SK-N-SH treated with all-trans-retinoic acid at 6 μM for 48 hours (cell line): ENCODE data around the gene SYCP2L.

Experiments
- ATAC-seq: fragments of 200-7000 bp; cut with Tn5 transposase; 3 replicates; pipeline ENCODE4 v1.9.1; 2020; ENCODE audit warnings: mild to moderate bottlenecking, moderate library complexity
- BACH2 ChIP-seq: fragments of 250-450 bp; sonication (Bioruptor Pico); IDR thresholded peaks from 2 replicates; pipeline ENCODE4 v1.9.0; 2021; ENCODE audit warnings: mild to moderate bottlenecking, borderline replicate concordance
- CSDC2 ChIP-seq: fragments of 250-450 bp; sonication (Bioruptor Pico); IDR thresholded peaks from 2 replicates; pipeline ENCODE4 v1.5.0; 2020; ENCODE audit warnings: mild to moderate bottlenecking, moderate library complexity
- ESRRG ChIP-seq: fragments of 250-450 bp; sonication (Bioruptor Pico); IDR thresholded peaks from 2 replicates; pipeline ENCODE4 v1.6.1; 2021; ENCODE audit warnings: mild to moderate bottlenecking
- GLIS3 ChIP-seq: fragments of 250-450 bp; sonication (Bioruptor Pico); IDR thresholded peaks from 2 replicates; pipeline ENCODE4 v1.5.0; 2020; ENCODE audit warnings: mild to moderate bottlenecking, moderate library complexity
- ISL1 ChIP-seq: fragments of 250-450 bp; sonication (Bioruptor Pico); IDR thresholded peaks from 2 replicates; pipeline ENCODE4 v2.1.2; 2022; ENCODE audit warnings: mild to moderate bottlenecking, moderate library complexity
- OSR1 ChIP-seq: fragments of 250-450 bp; sonication (Bioruptor Pico); IDR thresholded peaks from 2 replicates; pipeline ENCODE4 v1.8.0; 2022; ENCODE audit warnings: moderate library complexity, mild to moderate bottlenecking, inconsistent platforms
- PPARA ChIP-seq: fragments of 250-450 bp; sonication (Bioruptor Pico); IDR thresholded peaks from 2 replicates; pipeline ENCODE4 v1.5.0; 2020; ENCODE audit warnings: mild to moderate bottlenecking, borderline replicate concordance
- SNAI2 ChIP-seq: fragments of 250-450 bp; sonication (Bioruptor Pico); IDR thresholded peaks from 2 replicates; pipeline ENCODE4 v1.5.0; 2020; ENCODE audit warnings: mild to moderate bottlenecking, moderate library complexity
- TCF4 ChIP-seq: fragments of 250-450 bp; sonication (Bioruptor Pico); IDR thresholded peaks from 2 replicates; pipeline ENCODE4 v1.8.0; 2021; ENCODE audit warnings: mild to moderate bottlenecking, moderate library complexity, borderline replicate concordance
- TOX ChIP-seq: fragments of 250-450 bp; sonication (Bioruptor Pico); IDR thresholded peaks from 2 replicates; pipeline ENCODE4 v1.8.0; 2021; ENCODE audit warnings: mild to moderate bottlenecking, moderate library complexity, borderline replicate concordance
- ZC3H10 ChIP-seq: fragments of 250-450 bp; sonication (Bioruptor Pico); IDR thresholded peaks from 2 replicates; pipeline ENCODE4 v1.5.1; 2021; ENCODE audit warnings: mild to moderate bottlenecking, moderate library complexity
- ZFP3 ChIP-seq: fragments of 250-450 bp; sonication (Bioruptor Pico); IDR thresholded peaks from 2 replicates; pipeline ENCODE4 v1.5.0; 2020; ENCODE audit warnings: mild to moderate bottlenecking, moderate library complexity
- ZNF565 ChIP-seq: fragments of 450-650 bp; formaldehyde crosslinking; conservative IDR thresholded peaks from 2 replicates; pipeline ENCODE4 v1.5.0; 2020; ENCODE audit warnings: low read depth, mild to moderate bottlenecking, moderate library complexity
- ZNF70 ChIP-seq: fragments of 450-650 bp; formaldehyde crosslinking; IDR thresholded peaks from 2 replicates; pipeline ENCODE4 v1.5.0; 2020; ENCODE audit warnings: mild to moderate bottlenecking, moderate library complexity
- ZNF8 ChIP-seq: fragments of 450-650 bp; formaldehyde crosslinking; IDR thresholded peaks from 2 replicates; pipeline ENCODE4 v1.5.0; 2020; ENCODE audit warnings: mild to moderate bottlenecking, moderate library complexity
- TF ChIP-seq, protein P1 (sequence below): fragments of 250-450 bp; sonication (Bioruptor Pico); IDR thresholded peaks from 2 replicates; pipeline ENCODE4 v1.5.1; 2020; ENCODE audit warnings: low read depth, mild to moderate bottlenecking, moderate library complexity
- TF ChIP-seq, protein P2 (sequence below): fragments of 250-450 bp; sonication (Bioruptor Pico); IDR thresholded peaks from 2 replicates; pipeline ENCODE4 v1.8.0; 2020; ENCODE audit warnings: mild to moderate bottlenecking, moderate library complexity, borderline replicate concordance
- TF ChIP-seq, protein P3 (sequence below): fragments of 250-450 bp; sonication (Bioruptor Pico); IDR thresholded peaks from 2 replicates; pipeline ENCODE4 v1.5.1; 2021; ENCODE audit warnings: mild to moderate bottlenecking, moderate library complexity
- TF ChIP-seq, protein P4 (sequence below): fragments of 250-450 bp; sonication (Bioruptor Pico); IDR thresholded peaks from 2 replicates; pipeline ENCODE4 v1.8.0; 2021; ENCODE audit warnings: low read depth, mild to moderate bottlenecking, moderate library complexity, borderline replicate concordance
- TF ChIP-seq, protein P5 (sequence below): fragments of 250-450 bp; sonication (Bioruptor Pico); IDR thresholded peaks from 2 replicates; pipeline ENCODE4 v1.5.0; 2020; ENCODE audit warnings: mild to moderate bottlenecking, moderate library complexity

SYCP2L gene

DNA sequence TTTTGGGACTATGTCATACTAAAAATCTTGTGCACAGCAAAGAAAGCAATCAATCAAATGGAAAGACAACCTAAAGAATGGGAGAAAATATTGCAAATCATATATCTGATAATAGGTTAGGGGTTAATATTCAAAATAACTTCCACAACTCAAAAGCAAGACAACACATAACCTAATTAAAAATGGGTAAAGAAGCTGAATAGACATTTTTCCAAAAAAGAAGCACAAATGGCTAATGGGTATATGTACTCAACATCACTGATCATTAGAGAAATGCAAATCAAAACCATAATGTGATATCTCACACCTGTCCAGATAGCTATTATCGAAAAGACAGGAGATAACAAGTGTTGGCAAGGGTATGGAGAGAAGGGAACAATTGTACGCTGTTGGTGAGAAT is 53.0 kb downstream of the SYCP2L start (continued):
- TF ChIP-seq, protein P1, sequence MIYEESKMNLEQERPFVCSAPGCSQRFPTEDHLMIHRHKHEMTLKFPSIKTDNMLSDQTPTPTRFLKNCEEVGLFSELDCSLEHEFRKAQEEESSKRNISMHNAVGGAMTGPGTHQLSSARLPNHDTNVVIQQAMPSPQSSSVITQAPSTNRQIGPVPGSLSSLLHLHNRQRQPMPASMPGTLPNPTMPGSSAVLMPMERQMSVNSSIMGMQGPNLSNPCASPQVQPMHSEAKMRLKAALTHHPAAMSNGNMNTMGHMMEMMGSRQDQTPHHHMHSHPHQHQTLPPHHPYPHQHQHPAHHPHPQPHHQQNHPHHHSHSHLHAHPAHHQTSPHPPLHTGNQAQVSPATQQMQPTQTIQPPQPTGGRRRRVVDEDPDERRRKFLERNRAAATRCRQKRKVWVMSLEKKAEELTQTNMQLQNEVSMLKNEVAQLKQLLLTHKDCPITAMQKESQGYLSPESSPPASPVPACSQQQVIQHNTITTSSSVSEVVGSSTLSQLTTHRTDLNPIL (CRISPR knock-in tag), result no peak
- TF ChIP-seq BACH2, result no peak
- no peak for TF ChIP-seq ZNF70 (CRISPR knock-in tag)

DNA sequence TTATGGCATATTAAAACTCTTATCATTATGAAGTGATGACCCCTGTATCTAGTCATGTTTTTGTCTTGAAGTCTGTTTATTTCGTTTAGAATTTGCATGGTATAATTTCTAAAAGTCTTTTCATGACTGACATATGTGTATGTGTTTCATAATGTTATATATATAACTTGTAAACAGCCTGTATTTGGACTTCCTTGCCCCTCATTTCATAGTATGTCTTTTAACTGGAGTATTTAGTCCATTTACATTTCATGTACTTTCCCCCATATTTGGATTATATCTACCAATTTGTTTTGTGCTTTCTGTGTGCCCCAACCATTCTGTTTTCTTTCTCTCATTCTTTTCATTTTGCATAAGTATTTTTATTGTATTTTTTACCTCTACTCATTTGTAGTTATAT is 59.0 kb downstream of the SYCP2L start:
- ATAC-seq, result no peak
- no peak for TF ChIP-seq ZNF565 (CRISPR knock-in tag)
- no peak for TF ChIP-seq TOX (CRISPR knock-in tag)
- no peak for TF ChIP-seq ISL1 (CRISPR knock-in tag)
- TF ChIP-seq, protein P2, sequence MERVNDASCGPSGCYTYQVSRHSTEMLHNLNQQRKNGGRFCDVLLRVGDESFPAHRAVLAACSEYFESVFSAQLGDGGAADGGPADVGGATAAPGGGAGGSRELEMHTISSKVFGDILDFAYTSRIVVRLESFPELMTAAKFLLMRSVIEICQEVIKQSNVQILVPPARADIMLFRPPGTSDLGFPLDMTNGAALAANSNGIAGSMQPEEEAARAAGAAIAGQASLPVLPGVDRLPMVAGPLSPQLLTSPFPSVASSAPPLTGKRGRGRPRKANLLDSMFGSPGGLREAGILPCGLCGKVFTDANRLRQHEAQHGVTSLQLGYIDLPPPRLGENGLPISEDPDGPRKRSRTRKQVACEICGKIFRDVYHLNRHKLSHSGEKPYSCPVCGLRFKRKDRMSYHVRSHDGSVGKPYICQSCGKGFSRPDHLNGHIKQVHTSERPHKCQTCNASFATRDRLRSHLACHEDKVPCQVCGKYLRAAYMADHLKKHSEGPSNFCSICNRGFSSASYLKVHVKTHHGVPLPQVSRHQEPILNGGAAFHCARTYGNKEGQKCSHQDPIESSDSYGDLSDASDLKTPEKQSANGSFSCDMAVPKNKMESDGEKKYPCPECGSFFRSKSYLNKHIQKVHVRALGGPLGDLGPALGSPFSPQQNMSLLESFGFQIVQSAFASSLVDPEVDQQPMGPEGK (CRISPR knock-in tag), result no peak
- TF ChIP-seq ZFP3 (CRISPR knock-in tag), result no peak
- TF ChIP-seq, protein P3, sequence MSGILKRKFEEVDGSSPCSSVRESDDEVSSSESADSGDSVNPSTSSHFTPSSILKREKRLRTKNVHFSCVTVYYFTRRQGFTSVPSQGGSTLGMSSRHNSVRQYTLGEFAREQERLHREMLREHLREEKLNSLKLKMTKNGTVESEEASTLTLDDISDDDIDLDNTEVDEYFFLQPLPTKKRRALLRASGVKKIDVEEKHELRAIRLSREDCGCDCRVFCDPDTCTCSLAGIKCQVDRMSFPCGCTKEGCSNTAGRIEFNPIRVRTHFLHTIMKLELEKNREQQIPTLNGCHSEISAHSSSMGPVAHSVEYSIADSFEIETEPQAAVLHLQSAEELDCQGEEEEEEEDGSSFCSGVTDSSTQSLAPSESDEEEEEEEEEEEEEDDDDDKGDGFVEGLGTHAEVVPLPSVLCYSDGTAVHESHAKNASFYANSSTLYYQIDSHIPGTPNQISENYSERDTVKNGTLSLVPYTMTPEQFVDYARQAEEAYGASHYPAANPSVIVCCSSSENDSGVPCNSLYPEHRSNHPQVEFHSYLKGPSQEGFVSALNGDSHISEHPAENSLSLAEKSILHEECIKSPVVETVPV (CRISPR knock-in tag), result no peak
- TF ChIP-seq ZNF70 (CRISPR knock-in tag), result no peak
- no peak for TF ChIP-seq ZC3H10
- TF ChIP-seq, protein P4, sequence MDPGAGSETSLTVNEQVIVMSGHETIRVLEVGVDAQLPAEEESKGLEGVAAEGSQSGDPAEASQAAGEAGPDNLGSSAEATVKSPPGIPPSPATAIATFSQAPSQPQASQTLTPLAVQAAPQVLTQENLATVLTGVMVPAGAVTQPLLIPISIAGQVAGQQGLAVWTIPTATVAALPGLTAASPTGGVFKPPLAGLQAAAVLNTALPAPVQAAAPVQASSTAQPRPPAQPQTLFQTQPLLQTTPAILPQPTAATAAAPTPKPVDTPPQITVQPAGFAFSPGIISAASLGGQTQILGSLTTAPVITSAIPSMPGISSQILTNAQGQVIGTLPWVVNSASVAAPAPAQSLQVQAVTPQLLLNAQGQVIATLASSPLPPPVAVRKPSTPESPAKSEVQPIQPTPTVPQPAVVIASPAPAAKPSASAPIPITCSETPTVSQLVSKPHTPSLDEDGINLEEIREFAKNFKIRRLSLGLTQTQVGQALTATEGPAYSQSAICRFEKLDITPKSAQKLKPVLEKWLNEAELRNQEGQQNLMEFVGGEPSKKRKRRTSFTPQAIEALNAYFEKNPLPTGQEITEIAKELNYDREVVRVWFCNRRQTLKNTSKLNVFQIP (CRISPR knock-in tag), result no peak
- no peak for TF ChIP-seq SNAI2 (CRISPR knock-in tag)
- no peak for TF ChIP-seq OSR1
- no peak for TF ChIP-seq GLIS3
- no peak for TF ChIP-seq ZNF8
- TF ChIP-seq, protein P5, sequence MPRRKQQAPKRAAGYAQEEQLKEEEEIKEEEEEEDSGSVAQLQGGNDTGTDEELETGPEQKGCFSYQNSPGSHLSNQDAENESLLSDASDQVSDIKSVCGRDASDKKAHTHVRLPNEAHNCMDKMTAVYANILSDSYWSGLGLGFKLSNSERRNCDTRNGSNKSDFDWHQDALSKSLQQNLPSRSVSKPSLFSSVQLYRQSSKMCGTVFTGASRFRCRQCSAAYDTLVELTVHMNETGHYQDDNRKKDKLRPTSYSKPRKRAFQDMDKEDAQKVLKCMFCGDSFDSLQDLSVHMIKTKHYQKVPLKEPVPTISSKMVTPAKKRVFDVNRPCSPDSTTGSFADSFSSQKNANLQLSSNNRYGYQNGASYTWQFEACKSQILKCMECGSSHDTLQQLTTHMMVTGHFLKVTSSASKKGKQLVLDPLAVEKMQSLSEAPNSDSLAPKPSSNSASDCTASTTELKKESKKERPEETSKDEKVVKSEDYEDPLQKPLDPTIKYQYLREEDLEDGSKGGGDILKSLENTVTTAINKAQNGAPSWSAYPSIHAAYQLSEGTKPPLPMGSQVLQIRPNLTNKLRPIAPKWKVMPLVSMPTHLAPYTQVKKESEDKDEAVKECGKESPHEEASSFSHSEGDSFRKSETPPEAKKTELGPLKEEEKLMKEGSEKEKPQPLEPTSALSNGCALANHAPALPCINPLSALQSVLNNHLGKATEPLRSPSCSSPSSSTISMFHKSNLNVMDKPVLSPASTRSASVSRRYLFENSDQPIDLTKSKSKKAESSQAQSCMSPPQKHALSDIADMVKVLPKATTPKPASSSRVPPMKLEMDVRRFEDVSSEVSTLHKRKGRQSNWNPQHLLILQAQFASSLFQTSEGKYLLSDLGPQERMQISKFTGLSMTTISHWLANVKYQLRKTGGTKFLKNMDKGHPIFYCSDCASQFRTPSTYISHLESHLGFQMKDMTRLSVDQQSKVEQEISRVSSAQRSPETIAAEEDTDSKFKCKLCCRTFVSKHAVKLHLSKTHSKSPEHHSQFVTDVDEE (CRISPR knock-in tag), result no peak
- TF ChIP-seq ESRRG (CRISPR knock-in tag), result no peak
- TF ChIP-seq, protein P1 (CRISPR knock-in tag), result no peak
- TF ChIP-seq BACH2, result no peak
- no peak for TF ChIP-seq PPARA
- no peak for TF ChIP-seq CSDC2 (CRISPR knock-in tag)

DNA sequence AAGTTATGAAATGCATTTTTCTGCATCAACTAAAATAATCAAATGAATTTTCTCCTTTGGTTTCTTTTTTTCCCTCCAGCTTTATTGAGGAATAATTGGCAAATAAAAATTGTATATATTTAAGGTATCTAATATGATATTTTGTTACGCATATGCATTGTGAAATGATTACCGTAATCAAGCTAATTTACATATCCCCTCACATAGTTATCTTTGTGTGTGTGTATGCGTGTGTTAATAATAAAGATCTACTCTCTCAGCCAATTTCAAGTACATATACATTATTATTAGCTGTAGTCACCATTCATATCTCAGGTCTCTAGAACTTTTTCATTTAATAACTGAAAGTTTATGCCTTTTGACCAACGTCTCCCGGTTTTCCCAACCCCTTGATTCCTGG is 61.1 kb downstream of the SYCP2L start:
- no peak for ATAC-seq
- TF ChIP-seq, protein P4 (CRISPR knock-in tag), result no peak
- TF ChIP-seq TCF4, result no peak
- no peak for TF ChIP-seq ZNF70 (CRISPR knock-in tag)
- no peak for TF ChIP-seq GLIS3
- no peak for TF ChIP-seq OSR1
- TF ChIP-seq, protein P5 (CRISPR knock-in tag), result no peak
- TF ChIP-seq, protein P1 (CRISPR knock-in tag), result no peak
- TF ChIP-seq PPARA, result no peak
- TF ChIP-seq ZNF565 (CRISPR knock-in tag), result no peak
